ENCODE measurements around the gene DGCR2.

The DGCR2 gene

GRCh38 chr22:19134874-19135273 lies 12.7 kb upstream of the DGCR2 start:
- TF ChIP-seq CTCF (IDR thresholded peaks at IDR 0.05; ENCODE audit: insufficient read depth, missing control alignments), result no peak
- no peak for DNase-seq (ENCODE audit: insufficient read length, low spot score)
- FAIRE-seq, result no peak

- FAIRE-seq (no peak), DNase-seq (ENCODE audit: insufficient read length, low spot score) (no peak)
- no peak for TF ChIP-seq CTCF (IDR thresholded peaks at IDR 0.05; ENCODE audit: insufficient read depth, missing control alignments)
These were observed 12.1 kb upstream of the DGCR2 start for GRCh38 chr22:19134176-19134831.

GRCh38 chr22:19133561-19133960 lies 11.3 kb upstream of the DGCR2 start:
- no peak for TF ChIP-seq CTCF (IDR thresholded peaks at IDR 0.05; ENCODE audit: insufficient read depth, missing control alignments)
- no peak for FAIRE-seq
- no peak for DNase-seq (ENCODE audit: insufficient read length, low spot score)

- DNase-seq (ENCODE audit: insufficient read length, low spot score), result no peak
- FAIRE-seq, result no peak
- TF ChIP-seq CTCF (IDR thresholded peaks at IDR 0.05; ENCODE audit: insufficient read depth, missing control alignments), result no peak
These were observed 10.6 kb upstream of the DGCR2 start for GRCh38 chr22:19132693-19133400.

GRCh38 chr22:19132153-19132552 lies 9.9 kb upstream of the DGCR2 start:
- TF ChIP-seq CTCF (IDR thresholded peaks at IDR 0.05; ENCODE audit: insufficient read depth, missing control alignments), result no peak
- FAIRE-seq (no peak), DNase-seq (ENCODE audit: insufficient read length, low spot score) (no peak)

- FAIRE-seq (no peak), DNase-seq (ENCODE audit: insufficient read length, low spot score) (no peak)
- no peak for TF ChIP-seq CTCF (IDR thresholded peaks at IDR 0.05; ENCODE audit: insufficient read depth, missing control alignments)
These were observed 9.4 kb upstream of the DGCR2 start for GRCh38 chr22:19131685-19132015.

- FAIRE-seq (no peak), DNase-seq (ENCODE audit: insufficient read length, low spot score) (no peak)
- no peak for TF ChIP-seq CTCF (IDR thresholded peaks at IDR 0.05; ENCODE audit: insufficient read depth, missing control alignments)
These were observed 8.9 kb upstream of the DGCR2 start, which contains the start of gene TSSK2 for GRCh38 chr22:19130959-19131684. TSS of gene TSSK2 (plus strand) at chr22:19131308. CDS start at chr22:19131400, 92 bp downstream.
